NCI-H82 treated with DMSO at 0.1 percent for 48 hours (cell line): ENCODE data around the gene KMT2B.

Source experiments
- DNase-seq: peaks from one replicate; lab custom pipeline; 2025; ENCODE audit not compliant: unreplicated experiment; lab: John Stamatoyannopoulos, UW

KMT2B gene

DNA sequence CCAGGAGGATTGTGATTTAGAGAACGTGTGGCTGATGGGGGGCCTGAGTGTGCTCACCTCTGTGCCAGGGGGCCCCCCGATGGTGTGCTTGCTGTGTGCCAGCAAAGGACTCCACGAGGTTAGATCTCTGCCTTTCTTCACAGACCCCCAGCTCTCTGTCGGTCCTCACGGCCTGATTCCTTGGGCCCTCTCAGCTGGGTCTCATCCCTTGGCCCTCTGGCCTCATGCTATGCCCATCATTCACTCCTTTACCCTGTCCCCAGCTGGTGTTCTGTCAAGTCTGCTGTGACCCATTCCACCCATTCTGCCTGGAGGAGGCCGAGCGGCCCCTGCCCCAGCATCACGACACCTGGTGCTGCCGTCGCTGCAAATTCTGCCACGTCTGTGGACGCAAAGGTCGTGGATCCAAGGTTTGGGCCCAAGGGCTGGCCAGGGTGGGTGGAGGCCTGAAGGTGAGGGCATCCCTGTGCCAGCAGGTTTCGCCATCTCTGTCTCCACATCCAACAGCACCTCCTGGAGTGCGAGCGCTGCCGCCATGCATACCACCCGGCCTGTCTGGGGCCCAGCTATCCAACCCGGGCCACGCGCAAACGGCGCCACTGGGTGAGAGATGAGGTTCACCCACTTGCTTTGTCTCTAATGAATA is 7.5 kb downstream of the KMT2B start:
- DNase-seq, result no peak

DNA sequence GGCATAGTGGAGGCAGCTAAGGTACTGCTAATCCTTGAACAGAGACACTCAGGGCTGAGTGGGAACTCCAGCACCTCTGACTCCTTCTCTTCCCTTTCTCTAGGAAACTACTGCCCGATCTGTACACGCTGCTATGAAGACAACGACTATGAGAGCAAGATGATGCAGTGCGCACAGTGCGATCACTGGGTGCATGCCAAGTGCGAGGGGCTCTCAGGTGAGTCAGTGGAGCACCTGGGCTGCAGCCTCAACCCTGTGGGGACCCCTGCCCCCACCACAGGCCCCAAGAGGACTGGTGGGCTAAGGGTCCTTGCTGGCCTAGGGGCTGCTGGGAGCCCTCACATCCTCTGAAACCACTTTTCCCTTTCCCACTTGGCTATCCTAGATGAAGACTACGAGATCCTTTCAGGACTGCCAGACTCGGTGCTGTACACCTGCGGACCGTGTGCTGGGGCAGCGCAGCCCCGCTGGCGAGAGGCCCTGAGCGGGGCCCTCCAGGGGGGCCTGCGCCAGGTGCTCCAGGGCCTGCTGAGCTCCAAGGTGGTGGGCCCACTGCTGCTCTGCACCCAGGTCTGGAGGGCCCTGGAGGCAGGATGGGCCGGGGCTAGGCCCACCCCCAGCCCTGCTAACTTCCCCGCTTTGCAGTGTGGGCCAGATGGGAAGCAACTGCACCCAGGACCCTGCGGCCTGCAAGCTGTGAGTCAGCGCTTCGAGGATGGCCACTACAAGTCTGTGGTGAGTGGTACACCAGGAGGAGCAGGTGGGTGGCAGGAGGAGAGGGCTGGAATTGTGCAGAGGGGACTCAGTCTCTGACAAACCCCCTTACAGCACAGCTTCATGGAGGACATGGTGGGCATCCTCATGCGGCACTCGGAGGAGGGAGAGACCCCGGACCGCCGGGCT is 9.5 kb downstream of the KMT2B start:
- DNase-seq, result no peak

DNA sequence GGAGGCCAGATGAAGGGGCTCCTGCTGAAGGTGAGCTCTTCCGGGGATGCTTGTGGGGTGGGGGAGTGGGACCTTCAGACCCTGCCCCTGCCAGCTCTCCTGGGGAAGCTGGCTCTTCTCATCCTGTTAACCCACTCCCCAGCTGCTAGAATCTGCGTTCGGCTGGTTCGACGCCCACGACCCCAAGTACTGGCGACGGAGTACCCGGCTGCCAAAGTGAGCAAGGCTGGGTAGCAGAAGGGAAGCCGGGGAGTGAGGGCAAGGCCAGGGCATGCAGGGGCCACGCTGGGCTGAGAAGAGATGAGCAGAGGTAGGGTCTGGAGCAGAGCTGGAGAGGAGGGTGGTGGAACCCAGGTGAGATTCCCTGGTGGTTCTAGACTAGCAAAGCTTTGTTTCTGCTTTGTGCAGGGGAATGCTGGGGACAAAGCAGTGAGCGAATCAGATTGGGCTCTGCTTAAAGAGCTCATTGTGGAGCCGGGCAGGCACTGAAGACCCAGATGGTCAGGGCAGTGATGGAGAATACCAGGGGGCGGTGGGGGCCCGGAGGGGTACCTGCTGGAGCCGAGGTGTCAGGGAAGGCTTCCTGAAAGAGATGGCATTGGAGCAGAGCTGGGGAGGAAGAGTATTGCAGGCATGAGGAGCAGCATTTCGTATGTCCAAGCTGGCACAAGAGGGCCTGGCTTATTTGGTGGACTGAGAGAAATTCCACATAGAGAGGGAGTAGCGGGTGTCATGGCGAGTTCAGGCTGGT is 10.3 kb downstream of the KMT2B start:
- DNase-seq, result no peak

DNA sequence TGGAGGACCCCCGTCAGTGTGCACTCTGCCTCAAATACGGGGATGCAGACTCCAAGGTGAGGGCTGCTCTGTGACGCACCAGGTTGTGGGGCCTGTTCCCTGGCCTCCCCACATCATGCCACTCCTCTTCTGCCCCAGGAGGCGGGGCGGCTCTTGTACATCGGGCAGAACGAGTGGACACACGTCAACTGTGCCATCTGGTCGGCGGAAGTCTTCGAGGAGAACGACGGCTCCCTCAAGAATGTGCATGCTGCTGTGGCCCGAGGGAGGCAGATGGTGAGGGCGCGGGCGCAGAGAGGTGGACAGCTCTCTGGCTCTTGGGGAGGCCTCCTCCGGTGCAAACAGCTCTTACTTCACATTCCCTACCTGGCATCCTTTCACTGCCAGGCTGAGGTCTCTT is 11.2 kb downstream of the KMT2B start:
- no peak for DNase-seq

DNA sequence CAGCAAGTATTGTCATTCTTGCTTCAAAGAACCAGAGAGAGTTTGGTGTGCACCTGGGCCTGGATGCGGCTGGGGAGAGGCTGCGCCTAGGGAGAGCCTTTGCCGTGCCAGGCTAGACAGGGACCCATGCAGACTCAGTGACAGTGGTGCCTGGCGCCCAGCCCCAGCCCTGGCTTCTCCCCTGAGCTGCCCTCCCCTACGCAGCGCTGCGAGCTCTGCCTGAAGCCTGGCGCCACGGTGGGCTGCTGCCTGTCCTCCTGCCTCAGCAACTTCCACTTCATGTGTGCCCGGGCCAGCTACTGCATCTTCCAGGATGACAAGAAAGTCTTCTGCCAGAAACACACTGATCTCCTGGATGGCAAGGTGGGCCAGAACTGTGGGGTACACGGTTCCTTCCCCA is 12.0 kb downstream of the KMT2B start:
- no peak for DNase-seq

DNA sequence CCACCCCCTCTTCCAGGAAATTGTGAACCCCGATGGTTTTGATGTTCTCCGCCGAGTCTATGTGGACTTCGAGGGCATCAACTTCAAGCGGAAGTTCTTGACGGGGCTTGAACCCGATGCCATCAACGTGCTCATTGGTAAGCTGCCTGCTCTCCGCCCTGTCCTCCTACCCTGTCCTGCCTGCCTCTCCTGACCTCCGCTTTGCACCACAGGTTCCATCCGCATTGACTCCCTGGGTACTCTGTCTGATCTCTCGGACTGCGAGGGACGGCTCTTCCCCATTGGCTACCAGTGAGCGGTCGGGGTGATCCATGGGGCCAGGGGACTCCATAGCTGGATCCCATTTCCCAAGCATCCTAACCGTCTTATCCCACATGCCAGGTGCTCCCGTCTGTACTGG is 12.5 kb downstream of the KMT2B start:
- no peak for DNase-seq

DNA sequence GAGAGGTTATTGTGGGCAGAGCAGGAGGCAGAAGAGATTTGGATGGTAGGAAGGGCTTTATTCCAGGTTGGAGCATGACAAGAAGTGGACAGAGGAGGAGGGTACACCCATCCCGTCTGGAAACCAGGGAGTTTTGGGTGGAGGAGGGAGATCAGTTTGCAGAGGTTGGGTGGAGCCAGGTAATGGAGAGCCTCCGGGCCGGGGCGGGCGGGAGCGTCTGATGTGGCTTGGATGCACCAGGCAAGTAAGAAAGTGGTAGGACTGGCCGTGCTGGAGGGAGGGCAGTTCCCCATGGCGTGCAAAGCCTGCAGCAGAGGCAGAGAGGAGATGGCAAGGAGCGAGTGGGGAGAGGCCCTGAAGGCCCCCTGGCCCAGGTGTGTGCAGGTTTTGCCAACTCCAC is 13.6 kb downstream of the KMT2B start:
- no peak for DNase-seq

DNA sequence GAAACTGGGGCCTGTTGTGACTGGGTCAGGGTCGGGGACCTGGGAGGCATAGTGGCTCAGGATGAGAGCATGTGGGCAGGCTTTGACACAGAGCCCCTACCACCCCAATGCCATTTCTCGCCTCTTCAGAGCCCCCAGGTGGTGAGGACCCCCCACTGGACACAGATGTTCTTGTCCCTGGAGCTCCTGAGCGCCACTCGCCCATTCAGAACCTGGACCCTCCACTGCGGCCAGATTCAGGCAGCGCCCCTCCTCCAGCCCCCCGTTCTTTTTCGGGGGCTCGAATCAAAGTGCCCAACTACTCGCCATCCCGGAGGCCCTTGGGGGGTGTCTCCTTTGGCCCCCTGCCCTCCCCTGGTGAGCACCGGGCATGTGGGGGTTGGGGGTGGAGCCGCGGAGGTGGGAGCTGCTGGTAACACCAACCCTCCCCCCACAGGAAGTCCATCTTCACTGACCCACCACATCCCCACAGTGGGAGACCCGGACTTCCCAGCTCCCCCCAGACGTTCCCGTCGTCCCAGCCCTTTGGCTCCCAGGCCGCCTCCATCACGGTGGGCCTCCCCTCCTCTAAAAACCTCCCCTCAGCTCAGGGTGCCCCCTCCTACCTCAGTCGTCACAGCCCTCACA is 14.1 kb downstream of the KMT2B start:
- DNase-seq, result no peak

DNA sequence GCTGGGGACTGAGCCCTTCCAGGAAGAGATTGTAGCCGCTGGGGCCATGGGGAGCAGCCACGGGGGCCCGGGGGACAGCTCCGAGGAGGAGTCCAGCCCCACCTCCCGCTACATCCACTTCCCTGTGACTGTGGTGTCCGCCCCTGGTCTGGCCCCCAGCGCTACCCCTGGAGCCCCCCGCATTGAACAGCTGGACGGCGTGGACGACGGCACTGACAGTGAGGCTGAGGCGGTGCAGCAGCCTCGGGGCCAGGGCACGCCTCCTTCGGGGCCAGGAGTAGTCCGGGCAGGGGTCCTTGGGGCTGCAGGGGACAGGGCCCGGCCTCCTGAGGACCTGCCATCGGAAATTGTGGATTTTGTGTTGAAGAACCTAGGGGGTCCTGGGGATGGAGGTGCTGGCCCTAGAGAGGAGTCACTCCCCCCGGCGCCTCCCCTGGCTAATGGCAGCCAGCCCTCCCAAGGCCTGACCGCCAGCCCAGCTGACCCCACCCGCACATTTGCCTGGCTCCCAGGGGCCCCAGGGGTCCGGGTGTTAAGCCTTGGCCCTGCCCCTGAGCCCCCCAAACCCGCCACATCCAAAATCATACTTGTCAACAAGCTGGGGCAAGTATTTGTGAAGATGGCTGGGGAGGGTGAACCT is 14.9 kb downstream of the KMT2B start:
- DNase-seq, result no peak

DNA sequence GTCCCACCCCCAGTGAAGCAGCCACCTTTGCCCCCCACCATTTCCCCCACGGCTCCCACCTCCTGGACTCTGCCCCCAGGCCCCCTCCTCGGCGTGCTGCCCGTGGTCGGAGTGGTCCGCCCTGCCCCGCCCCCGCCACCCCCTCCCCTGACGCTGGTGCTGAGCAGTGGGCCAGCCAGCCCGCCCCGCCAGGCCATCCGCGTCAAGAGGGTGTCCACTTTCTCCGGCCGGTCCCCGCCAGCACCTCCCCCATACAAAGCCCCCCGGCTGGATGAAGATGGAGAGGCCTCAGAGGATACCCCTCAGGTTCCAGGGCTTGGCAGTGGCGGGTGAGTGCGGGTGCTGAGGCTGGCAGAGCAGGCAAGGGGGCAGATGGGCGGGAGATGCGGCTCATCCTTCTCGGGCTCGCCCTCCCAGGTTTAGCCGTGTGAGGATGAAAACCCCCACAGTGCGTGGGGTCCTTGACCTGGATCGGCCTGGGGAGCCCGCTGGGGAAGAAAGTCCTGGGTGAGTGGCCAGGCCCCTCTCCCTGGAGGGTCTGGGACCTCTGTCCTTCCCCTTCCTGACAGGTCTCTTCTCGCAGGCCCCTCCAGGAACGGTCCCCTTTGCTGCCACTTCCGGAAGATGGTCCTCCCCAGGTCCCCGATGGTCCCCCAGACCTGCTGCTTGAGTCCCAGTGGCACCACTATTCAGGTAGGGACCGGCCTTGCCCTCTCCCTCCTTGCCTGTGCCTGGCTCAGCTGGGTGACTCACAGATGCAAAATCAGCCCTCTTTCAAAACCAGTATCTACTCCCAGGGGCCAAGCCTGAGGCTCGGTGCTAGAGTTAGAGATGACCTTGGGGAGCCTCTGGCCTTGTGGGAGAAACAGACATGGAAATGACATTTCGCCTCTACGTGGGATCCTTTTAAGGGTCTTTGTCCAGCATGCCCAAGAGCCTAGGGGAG is 15.7 kb downstream of the KMT2B start:
- DNase-seq, result no peak

DNA sequence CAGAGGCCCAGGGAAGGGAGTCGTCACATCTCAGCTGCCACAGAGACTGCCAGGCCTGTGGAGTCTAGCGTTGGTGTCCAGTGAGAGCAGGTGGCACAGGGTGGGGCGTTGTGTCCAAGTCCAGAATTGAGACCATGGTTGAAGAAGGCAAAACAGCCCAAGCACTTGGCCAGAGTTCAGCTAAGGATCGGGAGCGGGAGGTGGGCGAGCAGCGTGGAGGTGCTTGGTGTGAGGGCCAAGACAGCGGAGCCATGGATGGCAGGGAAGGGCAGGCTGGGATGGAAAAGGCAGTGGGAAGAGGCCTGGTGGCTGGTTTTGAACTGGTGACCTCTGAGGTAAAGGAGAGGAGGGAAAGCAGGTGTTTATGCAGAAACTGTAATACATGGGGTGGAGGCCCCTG is 16.5 kb downstream of the KMT2B start:
- DNase-seq, result no peak

DNA sequence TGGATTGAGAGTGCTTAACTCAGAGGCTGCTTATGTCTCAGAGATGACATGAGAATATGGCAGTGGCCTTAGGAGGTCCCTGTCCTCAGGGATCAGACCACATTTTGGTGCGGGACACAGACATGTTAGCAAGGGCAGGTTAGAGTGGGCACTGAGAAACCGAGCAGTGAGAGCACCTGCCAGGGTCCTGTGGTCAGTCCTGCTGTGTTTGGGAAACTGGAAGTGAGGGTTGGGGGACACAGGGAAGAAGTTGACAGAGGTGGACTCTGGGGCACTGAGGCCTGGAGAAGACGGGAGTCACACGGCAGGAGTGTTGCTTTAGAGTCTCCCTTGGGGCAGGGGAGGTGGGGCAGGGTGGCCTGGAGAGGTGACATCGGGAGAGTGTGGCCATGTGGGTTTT is 17.1 kb downstream of the KMT2B start:
- DNase-seq, result no peak

DNA sequence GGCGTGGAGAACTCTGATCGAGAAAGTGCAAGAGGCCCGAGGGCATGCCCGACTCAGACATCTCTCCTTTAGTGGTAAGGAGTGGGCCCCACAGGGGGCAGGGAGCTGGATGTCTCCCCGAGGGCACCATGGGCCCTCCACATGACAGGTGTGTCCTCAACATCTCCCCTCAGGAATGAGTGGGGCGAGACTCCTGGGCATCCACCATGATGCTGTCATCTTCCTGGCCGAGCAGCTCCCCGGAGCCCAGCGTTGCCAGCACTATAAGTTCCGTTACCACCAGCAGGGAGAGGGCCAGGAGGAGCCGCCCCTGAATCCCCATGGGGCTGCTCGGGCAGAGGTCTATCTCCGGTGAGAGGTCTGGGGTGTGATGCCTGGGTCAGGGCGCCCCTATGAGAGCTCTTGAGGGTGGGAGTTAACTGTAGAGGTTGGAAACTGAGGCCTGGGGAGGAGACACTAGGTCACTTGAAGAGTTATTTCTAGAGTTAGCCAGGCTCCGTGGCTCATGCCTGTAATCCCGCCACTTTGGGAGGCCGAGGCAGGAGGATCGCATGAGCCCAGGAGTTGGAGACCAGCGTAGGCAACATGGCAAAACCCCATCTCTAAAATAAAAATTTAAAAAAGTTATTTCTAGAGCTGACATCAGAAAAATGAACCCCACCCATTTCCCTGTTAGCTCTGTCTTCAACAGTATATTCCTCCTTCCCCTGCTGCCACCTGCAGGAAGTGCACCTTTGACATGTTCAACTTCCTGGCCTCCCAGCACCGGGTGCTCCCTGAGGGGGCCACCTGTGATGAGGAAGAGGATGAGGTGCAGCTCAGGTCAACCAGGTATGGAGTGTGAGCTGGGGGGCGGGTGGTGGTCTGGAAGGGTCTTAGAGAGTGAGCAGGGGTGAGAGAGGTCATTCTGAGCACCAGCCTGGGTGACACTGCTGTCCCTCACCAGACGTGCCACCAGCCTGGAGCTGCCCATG is 19.4 kb downstream of the KMT2B start:
- no peak for DNase-seq

DNA sequence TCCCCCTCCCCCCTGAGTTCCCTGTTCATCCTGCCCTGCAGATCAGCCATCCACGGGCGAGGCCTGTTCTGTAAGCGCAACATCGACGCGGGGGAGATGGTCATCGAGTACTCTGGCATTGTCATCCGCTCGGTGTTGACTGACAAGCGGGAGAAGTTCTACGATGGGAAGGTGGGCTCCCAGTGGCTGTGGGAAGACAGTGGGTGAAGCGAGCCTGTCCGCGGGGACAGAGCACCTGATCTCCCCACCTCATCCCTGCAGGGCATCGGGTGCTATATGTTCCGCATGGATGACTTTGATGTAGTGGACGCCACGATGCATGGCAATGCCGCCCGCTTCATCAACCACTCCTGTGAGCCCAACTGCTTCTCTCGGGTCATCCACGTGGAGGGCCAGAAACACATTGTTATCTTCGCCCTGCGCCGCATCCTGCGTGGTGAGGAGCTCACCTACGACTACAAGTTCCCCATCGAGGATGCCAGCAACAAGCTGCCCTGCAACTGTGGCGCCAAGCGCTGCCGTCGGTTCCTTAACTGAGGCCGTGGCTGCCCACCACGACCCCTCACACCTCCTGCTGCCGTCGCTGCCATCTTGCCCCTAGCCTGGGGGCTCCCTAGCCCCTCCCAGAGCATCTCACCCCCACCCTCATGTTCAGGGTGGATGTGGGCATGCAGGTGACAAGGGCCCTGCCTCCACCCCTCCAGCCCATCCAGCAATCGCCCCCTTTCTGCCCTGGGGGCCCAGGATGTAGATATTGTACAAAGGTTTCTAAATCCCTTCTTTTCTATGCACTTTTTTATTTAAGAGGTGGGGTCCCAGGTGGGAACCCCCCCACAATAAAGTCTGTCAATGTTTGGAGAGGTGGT is 20.5 kb downstream of the KMT2B start:
- DNase-seq, result no peak

DNA sequence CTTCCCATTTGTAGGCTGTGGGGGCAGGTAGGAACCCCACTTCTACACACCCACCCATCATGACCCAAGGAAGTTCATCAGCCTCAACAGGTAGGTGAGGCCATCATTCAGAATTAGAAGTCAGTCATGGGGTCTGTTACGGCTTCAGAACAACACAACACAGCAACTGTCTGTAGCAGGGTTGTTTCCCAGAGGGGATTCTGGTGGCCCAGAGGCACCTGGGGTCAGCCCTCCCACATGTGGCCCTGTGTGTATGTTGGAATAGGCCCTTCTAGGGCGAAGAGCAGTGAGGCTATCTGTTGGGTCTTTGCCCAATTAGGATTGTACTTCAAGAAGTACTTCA is 21.1 kb downstream of the KMT2B start:
- no peak for DNase-seq

DNA sequence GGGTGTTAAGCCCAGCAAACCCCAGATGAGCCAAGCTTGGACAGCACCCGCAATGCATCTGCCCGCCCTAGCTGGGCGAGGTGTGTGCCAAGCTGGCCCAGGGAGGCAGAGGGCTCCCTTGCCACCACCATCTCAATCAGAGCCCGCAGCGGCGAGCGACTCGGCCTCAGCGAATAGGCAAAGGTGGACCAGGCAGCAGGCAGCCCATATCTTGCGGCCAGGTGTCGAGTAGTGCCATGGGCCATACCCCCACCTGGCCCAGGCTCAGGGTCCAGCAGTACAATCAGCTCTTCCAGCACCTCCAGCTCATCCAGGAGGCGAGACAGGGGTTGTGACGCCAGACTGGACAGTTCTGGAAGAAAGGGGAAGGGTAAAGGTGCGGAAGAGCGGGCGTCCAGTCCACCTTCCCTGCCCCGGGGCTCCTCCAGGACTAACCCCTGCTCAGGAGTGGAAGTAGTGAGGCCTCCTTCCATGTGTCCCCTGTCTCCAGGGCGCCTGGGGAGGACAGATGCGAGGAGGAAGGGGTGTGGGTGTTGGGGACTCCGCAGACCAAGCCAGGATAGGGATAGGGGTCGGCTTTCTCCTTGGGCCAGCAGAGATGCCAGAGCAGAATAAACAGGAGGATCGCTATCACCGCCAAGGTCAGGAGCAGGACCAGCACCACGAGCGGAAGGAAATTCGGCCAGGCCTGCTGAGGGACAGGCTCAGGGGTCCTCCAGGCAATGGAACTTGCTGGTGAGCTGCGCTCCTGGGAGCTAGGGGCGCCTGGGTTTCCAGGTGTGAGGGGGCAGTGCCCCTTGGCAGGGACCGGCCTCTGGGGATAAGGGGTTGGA is 21.7 kb downstream of the KMT2B start:
- DNase-seq, result no peak

DNA sequence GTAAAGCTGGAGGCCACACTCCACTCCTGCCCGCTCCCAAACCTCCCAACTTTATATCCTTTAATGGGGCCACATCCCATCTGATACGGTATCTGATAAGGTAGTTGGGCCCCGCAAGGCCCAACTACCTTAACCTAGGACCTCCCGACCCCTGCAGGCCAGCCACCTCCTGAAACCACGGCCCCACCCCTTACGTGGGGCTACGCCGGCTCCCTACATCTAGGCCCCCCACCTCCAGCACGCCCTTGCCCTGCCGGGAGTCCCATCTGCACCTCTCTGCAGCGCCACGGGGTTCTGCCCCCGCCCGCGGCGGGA is 22.3 kb downstream of the KMT2B start:
- DNase-seq, result no peak
